Omental fat pad (tissue), 4 donors: ENCODE results near the gene ACVR1B. TPM values are rescaled to one million over a fixed set of nuclear protein-coding genes. Genes with fewer than 3 reads are reported as not detected.
A peak's percentile ranks its signal among the peaks of the same experiment; 100 is the strongest.
"Not testable (repeated sequence)": the region's sequence is repeated elsewhere in the genome, so short reads cannot be mapped to it uniquely, and the experiment has no call there.

Experiments
- ATAC-seq: fragments of 150-250 bp; one replicate; pipeline ENCODE4 v1.9.1; 2016; ENCODE audit warnings: mild to moderate bottlenecking, moderate library complexity; ENCODE audit not compliant: low FRiP score
- DNase-seq: peaks from one replicate; pipeline ENCODE4 v3.0.0-alpha.2; 2019; ENCODE audit warnings: low spot score
- CTCF ChIP-seq, 3 donors: fragments of 450-650 bp; IDR thresholded peaks; one replicate each; pipeline ENCODE4 v1.5.1; 2016 to 2017; ENCODE audit warnings: antibody characterized with exemption in 3 of 3, mild to moderate bottlenecking in 3 of 3, moderate library complexity in 2 of 3
- total RNA-seq, 4 donors: library from RNA; depleted of rRNA; stranded (reverse); fragments of >200 nt; gene quantifications; one replicate each; pipeline ENCODE4 v1.1.0, GENCODE V29; 2016

ACVR1B gene
- total RNA-seq, 4 donors from 2014 or later, result 15.9 to 42.2 (median 20.5) TPM

GRCh38 chr12:51976376-51977160 is 25.1 kb downstream of the ACVR1B start:
- no peak for DNase-seq
- TF ChIP-seq CTCF (IDR thresholded peaks at IDR 0.05), result no peak
- ATAC-seq, result no peak

- DNase-seq, result no peak
- no peak for ATAC-seq
- TF ChIP-seq CTCF (IDR thresholded peaks at IDR 0.05), result no peak
Observed at GRCh38 chr12:51977320-51977753, 25.8 kb downstream of the ACVR1B start.

- DNase-seq, ATAC-seq: not testable (repeated sequence)
Observed at GRCh38 chr12:51979306-51979705, 27.8 kb downstream of the ACVR1B start.

GRCh38 chr12:51980051-51980808 is 28.7 kb downstream of the ACVR1B start:
- ATAC-seq (peak; percentile 73), DNase-seq (no peak)
- peak in 2 of 3 donors; percentile 5 to 87 for TF ChIP-seq CTCF (IDR thresholded peaks at IDR 0.05)

- no peak for TF ChIP-seq CTCF (IDR thresholded peaks at IDR 0.05)
- no peak for DNase-seq
- ATAC-seq, result no peak
Observed at GRCh38 chr12:51980809-51981127, 29.3 kb downstream of the ACVR1B start.

- ATAC-seq, result no peak
- no peak for TF ChIP-seq CTCF (IDR thresholded peaks at IDR 0.05)
- DNase-seq, result no peak
Observed at GRCh38 chr12:51984657-51985056, 33.2 kb downstream of the ACVR1B start.

GRCh38 chr12:51985154-51985835 is 33.8 kb downstream of the ACVR1B start:
- no peak for ATAC-seq
- DNase-seq, result no peak
- no peak for TF ChIP-seq CTCF (IDR thresholded peaks at IDR 0.05)
